Myocyte (in vitro differentiated cells): ENCODE data around the gene LDLRAD4. TPM values are rescaled to one million over a fixed set of nuclear protein-coding genes. Genes with fewer than 3 reads are reported as not detected.
A peak's percentile ranks its signal among the peaks of the same experiment; 100 is the strongest.

Experiments
- DNase-seq: peaks from one replicate; pipeline ENCODE4 v3.0.0-alpha.2; 2012; ENCODE audit warnings: low read depth
- total RNA-seq: library from RNA; depleted of rRNA; stranded (reverse); fragments of >200 nt; gene quantifications from 2 replicates; pipeline ENCODE4 v1.2.3, GENCODE V29; 2014

LDLRAD4 gene
- total RNA-seq, 1 donor from 2014 or later = 1.7 TPM

DNA sequence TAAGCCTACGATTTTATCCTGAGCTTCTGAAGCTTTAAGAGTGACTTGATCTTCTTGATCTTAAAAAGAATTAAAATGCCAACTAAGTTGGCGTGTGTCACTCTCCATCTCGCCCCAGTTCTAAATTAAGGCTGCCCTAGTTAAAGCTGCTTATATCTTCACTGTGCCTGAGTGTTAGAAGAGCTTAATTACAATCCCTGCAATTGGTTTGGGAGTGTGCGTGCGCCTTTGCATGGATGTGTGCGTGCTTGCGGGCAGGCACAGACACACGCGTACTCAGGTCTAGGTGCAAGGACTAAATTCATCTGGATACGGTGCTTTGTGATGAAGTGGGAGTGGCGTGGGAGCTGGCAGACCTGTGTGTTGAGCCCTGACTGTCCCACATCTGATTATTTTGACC lies 306.3 kb downstream of the LDLRAD4 start:
- no peak for DNase-seq

DNA sequence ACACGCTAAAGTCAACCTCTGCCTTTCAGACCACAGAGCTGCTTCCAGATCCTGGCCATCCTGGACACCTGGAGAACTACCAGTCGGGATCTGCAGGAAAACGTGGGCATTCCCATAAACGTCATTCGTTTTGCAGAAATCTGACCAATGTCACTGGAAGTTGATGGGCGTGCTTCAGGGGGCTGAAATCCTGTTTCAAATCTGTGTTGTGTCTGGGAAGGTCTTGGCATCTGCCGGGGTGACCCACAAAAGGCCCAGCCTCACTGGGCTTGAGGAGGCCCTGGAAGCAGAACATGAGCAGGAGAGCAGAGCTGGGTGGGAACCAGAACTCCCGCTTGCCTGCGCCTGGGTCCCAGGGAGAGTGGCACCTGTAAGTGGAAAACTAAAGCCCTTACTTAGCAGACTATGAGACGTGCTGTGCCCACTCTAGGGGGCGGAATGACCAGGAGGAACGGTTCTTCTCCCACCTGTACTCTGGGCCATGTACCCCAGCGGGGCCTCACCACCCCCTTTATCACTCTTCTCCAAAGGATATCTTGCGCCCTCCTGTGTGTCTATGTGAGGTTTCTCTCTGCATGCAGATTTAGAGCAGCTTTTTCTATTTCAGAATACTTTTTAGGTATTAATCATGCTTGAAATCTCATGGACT lies 306.9 kb downstream of the LDLRAD4 start:
- DNase-seq = no peak

GRCh38 chr18:13526519-13526918 lies 308.0 kb downstream of the LDLRAD4 start:
- no peak for DNase-seq

- DNase-seq = no peak
Observed at GRCh38 chr18:13527256-13527655, 308.7 kb downstream of the LDLRAD4 start.

DNA sequence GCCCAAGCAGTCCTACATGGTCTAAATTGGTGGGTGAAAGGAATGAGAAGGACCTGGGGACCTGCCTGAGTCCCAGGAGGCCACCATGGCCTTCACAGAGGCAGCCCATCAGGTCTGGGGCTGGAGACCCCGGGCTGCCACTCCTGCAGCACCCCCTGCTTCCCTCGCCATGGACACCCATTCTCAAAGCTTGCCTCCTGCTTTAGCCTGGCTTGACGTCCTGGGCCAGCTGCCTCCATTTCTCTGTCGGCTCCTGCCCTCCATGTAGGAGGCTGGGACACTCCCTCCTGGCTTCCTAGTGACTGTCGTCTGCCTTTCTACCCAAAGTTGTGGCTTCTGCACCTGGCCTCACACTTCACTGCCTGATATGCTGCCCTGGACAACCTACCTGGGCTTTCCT lies 309.2 kb downstream of the LDLRAD4 start:
- no peak for DNase-seq

DNA sequence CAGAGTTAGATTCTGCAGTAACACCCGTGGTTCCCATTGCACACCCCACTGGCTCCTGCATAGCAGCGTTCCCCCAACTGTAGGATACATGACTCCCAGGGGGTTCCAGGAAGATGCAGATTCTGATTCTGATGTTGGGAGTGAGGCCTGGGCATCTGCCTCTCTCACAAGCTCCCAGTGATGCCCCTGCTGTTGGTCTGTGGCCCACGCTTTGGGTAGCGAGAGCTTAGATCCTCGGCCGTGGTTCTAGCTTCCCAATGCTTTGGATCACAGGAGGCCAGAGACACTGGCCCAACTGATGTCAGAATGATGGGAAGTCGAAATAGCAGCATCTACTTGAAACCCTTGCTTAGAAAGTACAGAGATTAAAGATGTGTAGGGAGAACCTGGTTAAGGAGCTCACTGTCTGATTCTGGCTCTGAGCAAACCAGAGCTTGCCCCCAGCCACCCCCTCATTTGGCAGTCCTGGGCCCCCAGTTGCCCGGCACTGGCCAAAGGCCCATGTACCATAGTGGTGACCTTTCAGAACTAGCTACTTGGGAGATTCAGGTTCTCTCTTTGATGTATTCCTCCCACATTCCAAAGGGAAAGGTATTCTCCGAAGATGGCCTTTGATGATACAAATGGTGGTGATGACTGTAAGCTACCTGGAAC lies 310.3 kb downstream of the LDLRAD4 start:
- DNase-seq = no peak

DNA sequence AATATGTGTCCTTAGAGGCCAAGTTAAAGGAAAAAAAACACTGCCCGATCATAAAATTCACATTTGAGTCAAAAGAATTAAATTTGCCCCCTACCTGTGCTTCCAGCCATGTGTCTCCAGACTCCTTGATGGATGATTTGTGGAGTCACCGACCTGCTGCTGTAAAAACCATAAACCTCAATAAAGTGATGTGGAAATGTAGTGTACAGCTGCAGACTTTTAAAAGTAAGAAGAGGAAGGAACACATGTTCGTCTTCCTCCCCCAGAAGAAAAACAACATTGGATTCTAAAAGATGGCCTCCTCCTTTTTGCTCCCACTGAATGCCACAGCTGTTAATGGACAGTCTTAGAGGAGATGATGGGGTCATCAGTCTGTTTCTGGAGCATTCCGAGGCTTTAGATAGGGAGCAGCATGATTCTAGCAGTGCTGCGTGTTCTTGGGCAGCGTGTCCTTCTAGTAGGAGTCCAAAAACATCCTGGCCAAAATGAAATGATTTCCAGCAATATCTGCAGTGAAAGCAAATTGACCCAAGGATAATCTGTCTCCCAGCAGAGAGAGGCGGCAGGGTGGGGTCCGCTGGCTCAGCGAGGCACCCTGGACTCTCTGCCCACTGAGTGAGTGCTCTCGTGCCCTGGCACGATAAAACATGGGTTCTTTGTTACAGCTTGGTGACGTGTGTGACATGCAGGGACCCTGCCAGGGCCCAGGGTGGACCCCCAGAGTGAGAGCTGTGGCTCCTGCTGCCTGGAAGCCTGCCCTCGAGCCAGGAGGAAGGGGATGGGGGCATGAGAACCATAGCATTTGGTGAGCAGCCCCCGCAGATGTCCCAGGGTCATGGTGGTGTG lies 311.7 kb downstream of the LDLRAD4 start:
- no peak for DNase-seq

DNA sequence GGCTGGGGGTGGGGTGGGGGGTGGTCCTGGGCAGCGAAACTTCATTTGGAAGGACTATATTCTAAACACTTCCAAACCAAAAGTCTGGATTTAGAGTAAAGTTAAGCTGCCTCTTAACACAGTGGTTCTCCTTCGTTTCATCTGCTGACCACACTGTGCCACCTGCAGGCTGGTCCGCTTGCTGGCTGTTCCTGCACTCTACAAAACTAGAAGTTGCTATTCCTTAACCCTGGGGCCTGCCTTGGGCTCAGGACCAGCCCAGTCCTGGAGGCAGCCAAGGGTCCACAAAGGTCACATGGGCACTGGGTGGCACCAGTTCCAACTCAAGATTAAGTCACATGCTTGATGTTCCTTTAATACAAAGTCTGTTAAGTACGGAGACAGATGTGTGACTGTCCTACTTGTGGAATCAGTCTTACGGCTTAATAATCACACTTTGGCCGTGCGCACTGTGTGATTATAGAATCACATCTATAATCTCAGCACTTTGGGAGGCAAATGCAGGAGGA lies 312.4 kb downstream of the LDLRAD4 start:
- DNase-seq = peak; percentile 31

GRCh38 chr18:13531681-13532325 lies 313.2 kb downstream of the LDLRAD4 start:
- DNase-seq = no peak

GRCh38 chr18:13532406-13533075 lies 314.0 kb downstream of the LDLRAD4 start:
- DNase-seq = no peak

DNA sequence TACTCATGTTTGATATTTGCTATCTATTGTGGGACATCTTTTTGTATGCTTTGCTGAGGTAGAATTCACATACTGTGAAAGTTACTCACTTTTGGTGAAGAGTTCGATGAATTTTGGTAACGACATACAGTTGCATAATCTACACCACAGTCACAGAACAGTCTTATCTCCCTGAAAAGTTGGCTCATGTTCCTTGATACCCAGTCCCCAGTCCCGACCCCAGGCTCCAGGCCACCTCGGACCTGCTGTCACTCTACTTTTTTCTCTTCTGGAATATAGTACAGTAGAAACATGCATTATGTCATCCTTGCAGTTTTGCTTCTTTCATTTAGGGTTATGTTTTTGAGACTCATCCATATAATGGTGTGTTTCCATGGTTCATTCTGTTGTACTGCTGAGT lies 316.1 kb downstream of the LDLRAD4 start:
- no peak for DNase-seq

- DNase-seq = no peak
Observed at GRCh38 chr18:13536578-13536977, 318.0 kb downstream of the LDLRAD4 start.

DNA sequence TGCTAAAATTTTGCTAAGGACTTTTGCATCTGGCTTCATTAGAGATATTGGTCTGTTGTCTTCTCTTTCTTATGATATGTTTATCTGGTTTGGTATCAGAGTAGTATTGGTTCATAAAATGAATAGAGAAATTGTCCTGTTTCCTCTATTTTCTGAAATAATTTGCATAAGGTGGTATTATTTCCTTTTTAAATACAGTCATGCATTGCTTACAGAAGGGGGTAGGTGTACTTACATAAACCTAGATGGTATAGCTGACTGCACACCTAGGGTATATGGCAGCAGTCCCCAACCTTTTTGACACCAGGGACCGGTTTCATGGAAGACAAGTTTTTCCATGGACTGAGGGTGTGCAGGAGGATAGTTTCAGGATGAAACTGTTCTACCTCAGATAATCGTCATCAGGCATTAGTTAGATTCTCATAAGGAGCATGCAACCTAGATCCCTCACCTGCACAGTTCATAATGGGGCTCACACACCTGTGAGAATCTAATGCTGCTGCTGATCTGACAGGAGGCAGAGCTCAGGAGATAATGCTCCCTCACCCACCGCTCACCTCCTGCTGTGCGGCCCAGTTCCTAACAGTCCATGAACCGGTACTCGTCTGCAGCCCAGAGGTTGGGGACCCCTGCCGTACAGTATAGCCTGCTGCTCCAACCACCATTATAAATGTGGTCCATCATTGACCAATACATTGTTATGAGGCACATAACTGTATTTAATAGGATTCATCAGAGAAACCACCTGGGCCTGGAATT lies 318.6 kb downstream of the LDLRAD4 start:
- no peak for DNase-seq

GRCh38 chr18:13538630-13539029 lies 320.1 kb downstream of the LDLRAD4 start:
- no peak for DNase-seq

DNA sequence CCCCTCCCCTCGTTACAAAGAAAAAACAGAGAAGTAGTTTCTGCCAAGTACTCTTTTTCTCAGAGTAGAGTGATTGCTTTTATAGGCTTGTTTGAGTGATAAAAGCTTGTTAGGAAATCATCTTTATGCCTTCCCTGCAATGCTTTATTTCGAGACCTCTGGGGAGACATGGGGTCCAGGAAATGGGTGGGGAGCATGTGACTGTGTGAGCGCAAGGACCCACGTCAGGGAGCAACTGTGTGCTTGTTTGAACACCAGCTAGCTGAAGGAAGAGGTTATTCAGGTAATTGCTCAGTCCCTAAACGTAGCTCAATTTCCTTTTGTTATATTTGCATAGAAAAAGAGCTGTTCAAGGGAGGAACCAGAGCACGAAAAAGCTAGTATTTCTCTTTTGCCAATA lies 320.5 kb downstream of the LDLRAD4 start:
- no peak for DNase-seq

DNA sequence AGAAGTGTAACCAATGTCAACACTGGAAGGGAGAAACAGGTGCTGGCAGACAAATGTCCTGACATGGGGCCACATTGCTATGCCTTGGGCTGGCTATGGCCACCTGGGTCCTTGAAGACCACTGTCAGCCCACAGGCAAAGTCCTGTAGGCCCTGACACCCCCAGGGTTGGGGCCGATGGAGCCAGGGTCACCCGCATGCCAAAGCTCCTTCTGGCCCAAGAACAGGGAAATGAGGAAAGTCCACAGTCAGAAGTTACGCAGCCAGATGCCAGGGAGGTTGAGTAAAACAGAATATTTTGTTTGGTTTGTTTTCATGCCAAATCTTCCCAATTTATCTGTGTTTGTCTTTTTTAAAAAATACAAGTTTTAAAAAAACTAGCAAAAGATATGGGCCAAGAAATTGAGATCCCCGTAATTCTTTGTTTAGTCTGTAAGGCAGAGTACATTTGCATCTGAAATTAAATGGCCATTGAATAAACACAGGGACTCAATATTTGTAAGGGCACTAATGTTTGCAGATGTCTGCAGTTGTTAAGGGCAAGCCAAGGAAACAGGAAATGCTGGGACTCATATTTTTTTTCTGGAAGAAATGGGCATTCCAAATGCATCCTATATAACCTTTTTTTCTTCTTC lies 321.4 kb downstream of the LDLRAD4 start:
- no peak for DNase-seq

DNA sequence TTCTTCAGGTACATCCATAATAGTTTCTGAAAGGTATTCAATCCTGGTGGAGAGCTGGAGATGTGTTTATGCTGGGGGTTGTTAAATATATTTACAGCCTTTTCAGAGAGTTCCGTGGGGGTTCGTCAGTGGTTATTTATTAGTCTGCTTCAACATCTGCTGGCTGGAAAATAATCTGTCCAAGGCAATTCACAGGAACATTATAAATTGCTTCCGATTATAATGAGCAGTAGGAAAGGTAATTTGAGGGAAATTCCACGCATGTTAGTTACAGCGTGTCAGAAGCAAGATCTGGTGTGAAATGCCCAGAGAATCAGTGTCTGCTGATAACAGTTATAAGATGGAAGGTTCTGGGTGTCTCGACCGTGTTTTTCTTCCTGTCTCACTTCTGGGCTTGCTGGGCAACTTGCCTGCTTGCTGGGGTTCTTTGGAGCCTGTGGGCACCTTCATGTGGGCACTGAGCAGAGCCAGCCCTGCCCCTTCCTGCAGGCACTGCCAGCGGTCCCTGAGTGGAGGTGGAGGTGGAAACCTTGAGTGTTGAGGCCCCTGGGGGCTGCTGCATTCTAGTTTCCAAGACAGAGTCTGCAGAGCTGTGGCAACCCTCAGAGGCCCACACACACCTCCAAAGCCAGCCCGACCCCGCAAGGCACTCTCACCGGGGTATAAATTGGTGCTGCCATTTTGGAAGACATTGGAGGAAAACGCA lies 322.1 kb downstream of the LDLRAD4 start:
- DNase-seq = no peak

GRCh38 chr18:13541621-13542519 lies 323.3 kb downstream of the LDLRAD4 start:
- DNase-seq = no peak
